Posterior vena cava (tissue), 2 donors: ENCODE data around the gene FBXL20. TPM values are rescaled to one million over a fixed set of nuclear protein-coding genes. Genes with fewer than 3 reads are reported as not detected.
"Not testable (repeated sequence)": the region's sequence is repeated elsewhere in the genome, so short reads cannot be mapped to it uniquely, and the experiment has no call there.

Experiments
- DNase-seq: peaks from one replicate; pipeline ENCODE4 v3.0.0-alpha.2; 2020; ENCODE audit warnings: low spot score
- intact Hi-C, 2 donors: fragments of 100-400 bp; cut with DNase I; formaldehyde crosslinking; loops; one replicate each; pipeline versions ENCODE4 v1.14.1 to v1.14.2; 2022 to 2023
- total RNA-seq, 2 donors: library from RNA; stranded (reverse); fragmentation: NEBNext Ultra II Directional; extraction: Animal tissue kit (Norgen Biotek cat#: 25700); gene quantifications; one replicate each; pipeline ENCODE4 v1.2.1, GENCODE V29; 2021
- donor health status: DM: yes; HTN: yes; CAD: no.
- donor health status: DM: yes; HTN: yes; CAD: no.

FBXL20 gene
- total RNA-seq, 2 donors from 2014 or later, result 13.7 to 15.4 TPM

DNA sequence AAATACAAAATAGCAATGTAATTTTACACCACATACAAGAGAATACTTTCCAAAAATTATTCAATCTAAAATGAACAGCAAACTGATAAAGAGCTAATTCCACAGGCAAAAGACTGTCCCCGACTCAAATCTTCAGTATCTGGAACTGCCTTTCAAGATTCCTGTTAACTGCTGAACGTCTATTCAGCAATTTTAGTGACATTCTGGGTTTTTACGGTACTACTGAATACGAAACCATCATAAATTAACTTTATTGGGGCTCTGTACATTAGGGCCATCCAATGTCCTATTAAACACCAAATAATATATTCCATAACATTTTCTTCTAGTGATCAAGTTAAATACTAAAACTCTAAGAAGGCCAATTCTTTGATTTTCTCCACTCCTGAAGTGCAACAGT is 1.6 kb downstream of the FBXL20 start:
- no peak for DNase-seq
- intact Hi-C loops, result loop anchor here in 1 of 2 donors (10.0 kb wide), 1 partner anchor 125 kb away; no protein-coding TSS in a partner anchor

DNA sequence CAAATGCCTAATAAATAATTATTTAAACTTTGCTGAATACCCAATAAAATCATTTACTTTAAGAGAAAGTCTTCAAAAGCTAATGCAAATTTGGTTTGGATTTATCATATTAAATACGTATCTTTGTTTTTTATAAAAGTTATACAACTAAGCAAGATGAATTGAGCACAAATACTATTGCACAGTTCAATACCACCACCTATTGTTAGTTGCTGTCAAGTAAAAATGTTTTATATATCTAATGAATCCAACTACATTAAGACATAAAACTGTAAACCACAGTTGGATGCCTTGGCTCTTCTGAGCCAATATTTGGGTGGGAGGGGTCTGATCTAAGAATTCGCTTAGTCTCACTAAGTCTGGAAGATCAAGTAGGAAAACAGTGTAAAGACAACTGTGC is 7.7 kb downstream of the FBXL20 start:
- no peak for DNase-seq
- intact Hi-C loops, result no loop called here

DNA sequence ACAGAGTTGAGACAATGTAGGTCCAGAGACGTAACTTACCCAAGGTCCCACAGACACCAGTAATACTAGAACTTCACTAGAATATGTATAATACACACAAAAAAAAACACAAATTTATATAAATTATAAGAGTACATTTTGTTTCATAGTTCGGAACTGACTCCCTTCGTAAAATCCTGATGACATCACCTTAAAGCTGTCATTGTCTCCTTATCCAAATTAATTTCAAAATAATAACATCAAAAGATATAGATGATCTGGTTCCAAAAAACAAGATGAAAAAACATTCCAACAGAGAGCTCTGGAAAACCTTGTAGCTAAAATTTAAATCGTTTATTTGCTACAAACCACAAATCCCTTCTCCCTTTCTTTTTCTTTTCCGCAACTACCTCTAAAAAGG is 10.0 kb downstream of the FBXL20 start:
- DNase-seq, result no peak
- intact Hi-C loops, result no loop called here

DNA sequence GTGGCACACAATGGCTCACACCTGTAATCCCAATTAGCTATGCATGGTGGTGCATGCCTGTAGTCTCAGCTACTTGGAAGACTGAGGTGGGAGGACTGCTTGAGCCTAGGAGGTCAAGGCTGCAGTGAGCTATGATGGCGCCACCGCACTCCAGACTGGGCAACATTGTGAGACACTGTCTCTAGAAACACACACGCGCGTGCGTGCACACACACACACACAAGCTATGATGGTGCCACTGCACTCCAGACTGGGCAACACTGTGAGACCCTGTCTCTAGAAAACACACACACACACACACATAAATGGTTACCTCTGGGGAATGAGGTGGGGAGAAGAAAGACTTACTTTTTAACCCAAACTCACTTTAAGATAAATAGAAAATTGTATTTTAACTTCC is 16.4 kb downstream of the FBXL20 start:
- intact Hi-C loops, result no loop called here
- DNase-seq, result no peak

DNA sequence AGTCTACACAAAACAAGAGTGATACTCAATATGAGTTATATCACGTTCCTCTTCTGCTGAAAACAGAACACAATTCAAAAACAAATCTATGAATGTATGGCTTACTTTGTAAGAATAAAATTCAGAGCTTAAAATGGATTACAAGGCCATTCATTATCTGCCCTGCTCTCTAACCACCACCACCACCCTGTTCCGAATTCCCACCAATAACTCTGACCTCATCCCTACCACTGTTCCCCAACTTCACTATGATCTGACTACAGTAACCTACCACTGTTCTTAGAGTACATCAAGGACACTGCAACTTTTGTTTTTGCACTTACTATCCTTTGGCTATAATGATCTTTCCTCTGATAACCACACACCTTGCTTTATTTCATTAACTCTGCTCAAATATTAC is 21.3 kb downstream of the FBXL20 start:
- intact Hi-C loops, result no loop called here
- no peak for DNase-seq

DNA sequence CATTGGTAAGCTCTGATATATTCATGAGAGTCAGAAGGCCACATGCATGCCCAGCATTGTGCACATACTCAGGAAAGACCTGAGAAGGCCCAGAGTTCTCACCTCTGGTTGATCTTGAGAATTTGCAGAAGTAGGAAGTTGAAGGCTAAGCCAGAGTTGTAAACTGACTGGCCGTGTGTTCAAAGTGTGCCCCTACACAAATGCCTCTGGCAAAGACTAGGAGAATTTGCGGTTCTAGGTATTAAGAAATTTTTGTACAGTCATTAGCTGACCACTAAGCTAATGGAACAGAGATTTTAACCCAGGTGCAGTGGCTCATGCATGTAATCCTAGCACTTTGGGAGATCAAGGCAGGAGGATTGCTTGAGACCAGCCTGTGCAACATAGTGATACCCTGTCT is 25.0 kb downstream of the FBXL20 start:
- no peak for DNase-seq
- intact Hi-C loops, result no loop called here

DNA sequence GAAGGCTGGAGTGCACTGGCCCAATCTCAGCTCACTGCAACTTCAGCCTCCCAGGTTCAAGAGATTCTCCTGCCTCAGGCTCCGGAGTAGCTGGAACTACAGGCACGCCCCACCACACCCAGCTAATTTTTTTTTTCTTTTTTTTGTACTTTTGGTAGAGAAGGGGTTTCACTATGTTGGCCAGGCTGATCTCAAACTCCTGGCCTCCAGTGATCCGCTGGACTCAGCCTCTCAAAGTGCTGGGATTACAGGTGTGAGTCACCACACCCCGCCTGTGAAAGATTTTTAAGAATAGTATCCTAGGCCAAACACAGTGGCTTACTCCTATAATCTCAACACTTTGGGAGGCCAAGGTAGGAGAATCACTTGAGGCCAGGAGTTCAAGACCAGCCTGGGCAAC is 33.6 kb downstream of the FBXL20 start:
- not testable (repeated sequence) for DNase-seq
- intact Hi-C loops, result loop anchor here in 1 of 2 donors (10.0 kb wide), 1 partner anchor 83 kb away; no protein-coding TSS in a partner anchor

DNA sequence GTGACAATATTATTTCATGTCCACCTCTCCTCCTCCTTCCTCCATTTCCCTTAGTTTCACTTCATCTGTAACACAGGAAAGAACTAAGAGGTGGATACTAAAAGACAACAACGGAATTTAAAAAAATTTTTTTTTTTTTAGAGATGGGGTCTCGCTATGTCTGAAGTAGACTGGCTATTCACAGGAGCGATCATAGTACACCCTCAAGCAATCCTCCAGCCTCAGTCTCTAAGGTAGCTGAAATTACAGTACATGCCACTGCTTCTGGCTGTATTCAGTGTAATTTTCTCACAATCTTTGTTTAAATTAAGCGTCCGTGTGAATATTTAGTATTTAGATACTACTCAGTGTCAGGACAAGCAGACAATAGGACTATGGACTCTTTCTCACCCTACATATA is 35.6 kb downstream of the FBXL20 start:
- intact Hi-C loops, result loop anchor here in 1 of 2 donors (10.0 kb wide), 1 partner anchor 81 kb away; no protein-coding TSS in a partner anchor
- DNase-seq, result no peak

DNA sequence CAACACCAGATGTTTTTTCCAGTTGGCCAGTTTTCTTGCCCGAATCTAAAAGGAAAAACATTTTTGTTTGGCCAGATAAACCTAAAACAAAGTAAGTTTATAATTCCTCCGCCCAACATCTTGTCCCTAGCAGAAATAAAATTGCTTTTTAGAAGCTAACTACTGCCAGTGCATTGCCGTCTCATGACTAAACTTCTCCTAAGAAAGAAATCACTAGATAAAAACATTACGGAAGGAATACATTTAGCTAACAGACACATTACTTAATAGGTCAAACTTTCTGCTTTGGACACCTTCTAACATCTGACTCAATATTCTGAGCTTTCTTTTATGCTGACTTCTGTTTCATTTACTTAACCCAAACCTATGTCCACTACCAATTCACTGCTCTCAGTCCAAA is 36.2 kb downstream of the FBXL20 start:
- intact Hi-C loops, result loop anchor here in 1 of 2 donors (10.0 kb wide), 1 partner anchor 80 kb away; no protein-coding TSS in a partner anchor

DNA sequence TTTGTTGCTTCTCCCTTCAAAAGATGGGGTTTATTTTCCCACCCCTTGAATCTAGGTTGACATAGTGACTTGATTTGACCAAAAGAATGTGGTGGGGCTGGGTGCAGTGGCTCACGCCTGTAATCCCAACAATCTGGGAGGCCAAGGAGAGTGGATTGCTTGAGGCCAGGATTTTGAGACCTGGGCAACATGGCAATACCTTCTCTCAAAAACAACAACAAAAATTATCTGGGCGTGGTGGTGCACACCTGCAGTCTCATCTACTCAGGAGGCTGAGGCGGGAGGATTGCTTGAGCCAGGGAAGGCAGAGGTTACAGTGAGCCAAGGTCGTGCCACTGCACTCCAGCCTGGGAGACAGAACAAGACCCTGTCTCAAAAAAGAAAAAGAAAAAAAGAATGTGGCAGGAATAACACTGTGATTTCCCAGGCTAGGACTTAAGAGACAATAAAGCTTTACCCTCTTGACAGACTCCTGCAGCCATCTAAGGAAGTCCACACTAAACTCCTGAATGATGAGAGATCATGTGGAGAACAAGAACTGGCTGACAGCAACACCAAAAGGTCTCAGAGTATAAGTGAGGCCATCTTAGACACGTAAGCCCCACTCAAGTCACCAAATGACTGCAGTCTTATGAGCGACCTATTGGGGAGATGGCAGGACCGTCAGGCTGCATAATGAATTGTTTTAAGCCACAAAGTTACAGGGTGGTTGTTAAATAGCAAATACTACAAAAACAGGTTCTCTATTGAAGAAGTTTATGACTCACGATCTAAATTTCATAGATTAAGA is 37.0 kb downstream of the FBXL20 start:
- intact Hi-C loops, result loop anchor here in 1 of 2 donors (10.0 kb wide), 1 partner anchor 80 kb away; no protein-coding TSS in a partner anchor
- no peak for DNase-seq

More for the DNA sequence above, 36.2 kb downstream of the FBXL20 start:
- DNase-seq, result no peak

DNA sequence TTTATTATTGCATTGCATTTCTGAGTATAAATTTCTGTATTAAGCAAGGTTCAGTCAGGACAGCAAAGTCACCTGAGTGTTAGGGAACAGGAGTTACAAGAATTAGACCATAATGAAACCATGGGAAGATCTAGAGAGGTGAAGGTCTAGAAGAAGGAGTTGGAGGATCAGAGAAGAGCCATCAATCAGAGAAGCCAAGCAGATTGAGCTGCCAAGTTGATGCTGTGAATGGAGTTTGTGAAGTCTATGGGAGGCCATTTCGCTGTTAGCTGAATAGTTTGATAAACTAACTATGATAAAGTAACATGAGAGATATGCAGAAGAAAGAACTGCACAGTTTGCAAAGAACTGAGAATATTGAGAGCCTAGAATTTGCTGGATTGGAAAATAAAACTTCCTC is 40.4 kb downstream of the FBXL20 start:
- intact Hi-C loops, result loop anchor here in 1 of 2 donors (10.0 kb wide), 1 partner anchor 76 kb away; no protein-coding TSS in a partner anchor
- no peak for DNase-seq

DNA sequence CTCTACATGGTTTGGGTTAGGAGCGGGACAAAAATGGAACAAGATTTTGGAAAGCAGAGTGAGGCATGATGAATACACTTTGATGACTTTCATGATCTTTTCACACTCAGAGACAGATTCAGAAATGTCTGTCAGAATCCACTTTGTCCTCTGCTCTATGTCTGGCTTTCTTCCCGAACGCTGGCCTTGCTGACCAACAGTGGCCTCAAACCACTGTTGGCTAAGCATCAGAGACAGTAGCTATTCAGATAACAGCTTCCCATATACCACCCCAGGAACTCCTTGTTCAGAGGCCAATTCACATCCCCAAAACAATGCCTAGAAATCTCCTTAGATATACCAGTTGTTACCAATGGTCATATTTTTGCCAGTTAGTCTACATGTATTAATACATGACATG is 40.9 kb downstream of the FBXL20 start:
- no peak for DNase-seq
- intact Hi-C loops, result loop anchor here in 1 of 2 donors (10.0 kb wide), 1 partner anchor 76 kb away; no protein-coding TSS in a partner anchor

DNA sequence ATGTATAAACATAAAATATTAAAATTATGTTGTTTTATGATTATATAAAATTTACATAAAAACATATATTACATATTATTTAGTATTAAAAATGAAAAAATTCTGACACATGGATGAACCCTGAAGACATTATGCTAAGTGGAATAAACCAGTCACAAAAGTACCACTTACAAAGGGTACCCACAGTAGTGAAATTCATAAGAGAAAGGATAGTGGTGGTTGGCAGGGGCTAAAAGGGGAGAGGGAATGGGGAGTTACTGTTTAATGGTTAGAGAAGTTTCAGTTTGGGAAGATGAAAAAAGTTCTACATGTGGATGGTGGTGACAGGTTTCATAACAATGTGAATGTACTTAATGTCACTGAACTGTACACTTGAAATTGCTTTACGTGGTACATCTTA is 41.4 kb downstream of the FBXL20 start:
- intact Hi-C loops, result loop anchor here (10.0 kb wide), 2 partner anchors 65 to 75 kb away; no protein-coding TSS in a partner anchor
- no peak for DNase-seq

DNA sequence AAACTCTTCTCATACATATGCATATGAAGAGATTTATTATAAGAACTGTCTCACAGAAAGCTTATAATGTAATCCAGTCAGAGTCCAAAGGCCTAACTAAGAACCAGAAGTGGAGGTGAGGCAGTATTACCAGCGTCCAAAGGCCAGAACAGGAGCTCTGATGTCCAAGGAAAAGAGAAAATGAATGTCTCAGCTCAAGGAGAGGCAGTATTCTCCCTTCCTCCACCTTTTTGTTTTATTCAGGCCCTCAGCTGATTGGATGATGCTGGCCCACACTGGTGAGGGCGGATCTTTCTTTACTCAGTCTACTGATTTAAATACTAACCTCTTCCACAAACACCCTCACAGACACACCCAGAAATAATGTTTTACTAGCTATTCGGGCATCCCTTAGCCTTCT is 43.4 kb downstream of the FBXL20 start:
- intact Hi-C loops, result loop anchor here in 1 of 2 donors (10.0 kb wide), 1 partner anchor 63 kb away; no protein-coding TSS in a partner anchor

DNA sequence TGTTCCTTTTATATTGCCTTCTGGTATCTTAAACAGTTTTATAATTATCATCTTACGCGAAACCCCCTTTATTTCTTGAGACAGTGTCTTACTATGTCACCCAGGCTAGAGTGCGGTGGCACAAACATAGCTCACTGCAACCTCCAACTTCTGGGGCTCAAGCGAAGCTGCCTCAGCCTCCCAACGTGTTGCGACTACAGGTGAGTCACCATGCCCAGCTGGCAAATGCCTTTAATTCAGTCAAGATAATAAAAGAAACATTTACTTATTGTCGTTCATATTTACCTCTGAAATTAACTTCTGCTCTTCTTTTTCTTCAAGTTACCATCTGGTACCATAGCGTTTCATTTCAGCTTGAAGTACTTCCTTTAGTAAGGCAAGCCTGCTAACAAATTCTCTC is 43.9 kb downstream of the FBXL20 start:
- intact Hi-C loops, result loop anchor here in 1 of 2 donors (10.0 kb wide), 1 partner anchor 63 kb away; no protein-coding TSS in a partner anchor
- no peak for DNase-seq

More for the DNA sequence above, 43.4 kb downstream of the FBXL20 start:
- no peak for DNase-seq

DNA sequence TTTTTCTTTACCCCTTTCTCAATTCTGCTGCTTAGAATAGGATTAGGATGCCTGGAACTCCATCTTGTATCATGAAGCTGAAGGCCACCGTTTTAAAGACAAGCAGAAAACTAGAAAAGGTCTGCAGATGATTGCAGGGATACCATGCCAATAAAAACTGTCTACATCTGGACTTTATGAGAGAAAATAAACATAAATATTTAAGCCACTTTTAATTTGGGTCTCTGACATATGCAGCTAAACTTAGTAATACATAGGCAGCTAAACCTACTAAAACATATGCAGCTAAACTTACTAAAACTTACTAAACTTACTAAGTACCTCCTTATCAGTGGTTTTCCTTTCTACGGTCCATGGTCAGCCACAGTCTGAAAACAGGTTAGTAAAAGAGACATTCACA is 48.4 kb downstream of the FBXL20 start:
- intact Hi-C loops, result loop anchor here in 1 of 2 donors (10.0 kb wide), 1 partner anchor 58 kb away; no protein-coding TSS in a partner anchor

DNA sequence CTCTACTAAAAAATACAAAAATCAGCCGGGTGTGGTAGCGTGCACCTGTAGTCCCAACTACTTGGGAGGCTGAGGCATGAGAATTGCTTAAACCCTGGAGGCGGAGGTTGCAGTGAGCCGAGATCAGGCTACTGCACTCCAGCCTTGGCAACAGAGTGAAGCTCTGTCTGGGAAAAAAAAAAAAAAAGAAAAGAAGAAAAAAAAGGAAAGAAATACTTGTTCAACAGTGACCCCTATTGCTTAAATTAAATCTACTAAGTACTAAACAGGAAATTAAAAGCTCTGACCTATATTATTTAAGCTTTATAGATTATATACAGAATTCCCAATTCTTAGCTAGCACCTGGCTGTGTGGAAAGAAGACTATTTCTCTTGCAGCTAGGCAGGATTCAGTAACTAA is 48.9 kb downstream of the FBXL20 start:
- DNase-seq, result no peak
- intact Hi-C loops, result loop anchor here in 1 of 2 donors (10.0 kb wide), 1 partner anchor 58 kb away; no protein-coding TSS in a partner anchor

More for the DNA sequence above, 48.4 kb downstream of the FBXL20 start:
- DNase-seq, result no peak

DNA sequence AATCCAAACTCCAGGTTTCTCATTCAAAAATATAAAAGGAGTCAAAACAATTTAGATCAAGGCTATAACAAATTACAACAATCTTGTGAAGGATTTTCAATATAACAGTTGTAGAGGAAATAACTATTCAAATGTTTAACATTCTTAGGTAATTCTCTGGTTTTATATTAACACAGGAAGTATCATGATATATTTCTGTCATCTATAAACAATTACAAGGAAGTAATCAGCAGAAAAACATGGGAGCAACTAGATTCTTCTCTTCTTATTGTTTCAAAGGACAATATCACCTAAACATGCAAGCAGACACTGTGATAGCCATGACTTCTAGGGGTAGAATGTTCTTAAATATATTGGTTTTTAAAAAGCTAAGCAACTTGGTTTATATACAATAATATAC is 49.9 kb downstream of the FBXL20 start:
- no peak for DNase-seq
- intact Hi-C loops, result loop anchor here in 1 of 2 donors (10.0 kb wide), 1 partner anchor 57 kb away; no protein-coding TSS in a partner anchor

DNA sequence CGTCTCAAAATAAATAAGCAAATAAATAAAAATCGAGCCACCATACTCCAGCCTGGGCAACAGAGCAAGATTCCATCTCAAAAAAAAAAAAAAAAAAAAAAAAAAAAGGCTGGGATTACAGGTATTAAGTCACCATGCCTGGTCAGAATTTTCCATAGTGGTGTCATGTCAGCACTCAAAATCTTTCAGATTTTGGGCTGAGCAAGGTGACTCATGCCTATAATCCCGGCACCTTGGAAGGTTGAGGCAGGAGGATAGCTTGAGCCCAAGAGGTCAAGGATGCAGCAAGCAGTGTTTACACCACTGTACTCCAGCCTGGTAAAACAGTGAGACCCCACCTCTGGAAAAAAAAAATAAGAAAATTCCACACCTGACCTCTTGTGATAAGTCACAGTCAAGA is 52.2 kb downstream of the FBXL20 start:
- no peak for DNase-seq
- intact Hi-C loops, result no loop called here

DNA sequence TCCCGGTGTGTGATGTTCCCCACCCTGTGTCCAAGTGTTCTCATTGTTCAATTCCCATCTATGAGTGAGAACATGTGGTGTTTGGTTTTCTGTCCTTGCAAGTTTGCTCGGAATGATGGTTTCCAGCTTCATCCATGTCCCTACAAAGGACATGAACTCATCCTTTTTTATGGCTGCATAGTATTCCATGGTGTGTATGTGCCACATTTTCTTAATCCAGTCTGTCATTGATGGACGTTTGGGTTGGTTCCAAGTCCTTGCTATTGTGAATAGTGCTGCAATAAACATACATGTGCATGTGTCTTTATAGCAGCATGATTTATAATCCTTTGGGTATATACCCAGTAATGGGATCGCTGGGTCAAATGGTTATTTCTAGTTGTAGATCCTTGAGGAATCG is 54.6 kb downstream of the FBXL20 start:
- DNase-seq, intact Hi-C loops: not testable (repeated sequence)
